ENCODE data around the gene MTFR2.

Gene MTFR2

DNA sequence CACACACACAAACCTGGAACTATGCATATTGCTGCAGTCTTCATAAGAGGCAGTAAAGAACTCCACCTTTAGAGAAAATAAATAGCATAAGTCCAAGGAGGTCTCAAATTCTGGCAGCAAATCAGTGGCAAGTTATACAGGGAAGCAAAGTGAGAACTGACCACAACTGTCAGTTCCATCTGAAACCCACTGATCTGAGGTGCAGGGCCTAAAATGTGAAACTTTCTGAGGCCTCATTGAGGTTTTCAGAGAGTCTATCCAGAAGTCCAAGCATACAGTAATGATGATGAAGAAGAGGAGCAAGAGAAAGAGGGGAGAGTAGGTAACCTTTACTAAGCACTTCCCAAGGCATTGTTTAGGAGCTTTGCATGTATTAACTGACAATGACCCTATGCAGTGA, 36.3 kb downstream of the MTFR2 start:
- H3K27ac ChIP-seq (ENCODE audit: extremely low read depth, low read depth, low read length): no peak overlapping the region
- H3K4me1 ChIP-seq (ENCODE audit: control insufficient read depth, insufficient read depth, low read length): no peaks in the 10 kb centered on the region
- no peaks in the 10 kb centered on the region for H3K36me3 ChIP-seq (ENCODE audit: control insufficient read depth in 2 of 2, insufficient read depth in 1 of 2, low read length in 2 of 2)
- TF ChIP-seq, protein P1, sequence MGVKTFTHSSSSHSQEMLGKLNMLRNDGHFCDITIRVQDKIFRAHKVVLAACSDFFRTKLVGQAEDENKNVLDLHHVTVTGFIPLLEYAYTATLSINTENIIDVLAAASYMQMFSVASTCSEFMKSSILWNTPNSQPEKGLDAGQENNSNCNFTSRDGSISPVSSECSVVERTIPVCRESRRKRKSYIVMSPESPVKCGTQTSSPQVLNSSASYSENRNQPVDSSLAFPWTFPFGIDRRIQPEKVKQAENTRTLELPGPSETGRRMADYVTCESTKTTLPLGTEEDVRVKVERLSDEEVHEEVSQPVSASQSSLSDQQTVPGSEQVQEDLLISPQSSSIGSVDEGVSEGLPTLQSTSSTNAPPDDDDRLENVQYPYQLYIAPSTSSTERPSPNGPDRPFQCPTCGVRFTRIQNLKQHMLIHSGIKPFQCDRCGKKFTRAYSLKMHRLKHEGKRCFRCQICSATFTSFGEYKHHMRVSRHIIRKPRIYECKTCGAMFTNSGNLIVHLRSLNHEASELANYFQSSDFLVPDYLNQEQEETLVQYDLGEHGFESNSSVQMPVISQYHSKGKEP (tag by site-specific recombination; IDR thresholded peaks at IDR 0.05): no peak
- TF ChIP-seq, protein P2, sequence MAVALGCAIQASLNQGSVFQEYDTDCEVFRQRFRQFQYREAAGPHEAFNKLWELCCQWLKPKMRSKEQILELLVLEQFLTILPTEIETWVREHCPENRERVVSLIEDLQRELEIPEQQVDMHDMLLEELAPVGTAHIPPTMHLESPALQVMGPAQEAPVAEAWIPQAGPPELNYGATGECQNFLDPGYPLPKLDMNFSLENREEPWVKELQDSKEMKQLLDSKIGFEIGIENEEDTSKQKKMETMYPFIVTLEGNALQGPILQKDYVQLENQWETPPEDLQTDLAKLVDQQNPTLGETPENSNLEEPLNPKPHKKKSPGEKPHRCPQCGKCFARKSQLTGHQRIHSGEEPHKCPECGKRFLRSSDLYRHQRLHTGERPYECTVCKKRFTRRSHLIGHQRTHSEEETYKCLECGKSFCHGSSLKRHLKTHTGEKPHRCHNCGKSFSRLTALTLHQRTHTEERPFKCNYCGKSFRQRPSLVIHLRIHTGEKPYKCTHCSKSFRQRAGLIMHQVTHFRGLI (tag by site-specific recombination; IDR thresholded peaks at IDR 0.05): no peak
- TF ChIP-seq GLI2 (tag by site-specific recombination; IDR thresholded peaks at IDR 0.05; ENCODE audit: borderline replicate concordance, low read depth) (no peak), TCF7L2 (IDR thresholded peaks at IDR 0.05; ENCODE audit: borderline replicate concordance, low read depth, low read length) (no peak), SALL2 (tag by site-specific recombination; IDR thresholded peaks at IDR 0.05; ENCODE audit: borderline replicate concordance) (no peak), ZNF670 (tag by site-specific recombination; IDR thresholded peaks at IDR 0.05; ENCODE audit: low read depth) (no peak), ZNF174 (tag by site-specific recombination; IDR thresholded peaks at IDR 0.05) (no peak), KLF17 (tag by site-specific recombination; IDR thresholded peaks at IDR 0.05) (no peak), ZBTB49 (tag by site-specific recombination; IDR thresholded peaks at IDR 0.05; ENCODE audit: low read depth) (no peak), ATF2 (tag by site-specific recombination; IDR thresholded peaks at IDR 0.05; ENCODE audit: low read depth) (no peak), ZNF660 (tag by site-specific recombination; IDR thresholded peaks at IDR 0.05) (no peak), PRDM1 (tag by site-specific recombination; IDR thresholded peaks at IDR 0.05) (no peak), ZNF423 (tag by site-specific recombination; IDR thresholded peaks at IDR 0.05) (no peak), ZIC2 (tag by site-specific recombination; IDR thresholded peaks at IDR 0.05) (no peak), ZNF140 (tag by site-specific recombination; IDR thresholded peaks at IDR 0.05) (no peak)
- POLR2A ChIA-PET: no interaction called here
- H3K4me3 ChIP-seq (ENCODE audit: low read depth, low read length): no peak overlapping the region
- CTCF ChIA-PET: interaction anchor here (0.5 to 4.8 kb wide), 2 partner anchors 9 to 12 kb away, joined by 4 to 26 read pairs; no protein-coding TSS in a partner anchor
- no peaks in the 10 kb centered on the region for H3K9me3 ChIP-seq (ENCODE audit: control insufficient read depth, insufficient read depth, low read depth, low read length)

DNA sequence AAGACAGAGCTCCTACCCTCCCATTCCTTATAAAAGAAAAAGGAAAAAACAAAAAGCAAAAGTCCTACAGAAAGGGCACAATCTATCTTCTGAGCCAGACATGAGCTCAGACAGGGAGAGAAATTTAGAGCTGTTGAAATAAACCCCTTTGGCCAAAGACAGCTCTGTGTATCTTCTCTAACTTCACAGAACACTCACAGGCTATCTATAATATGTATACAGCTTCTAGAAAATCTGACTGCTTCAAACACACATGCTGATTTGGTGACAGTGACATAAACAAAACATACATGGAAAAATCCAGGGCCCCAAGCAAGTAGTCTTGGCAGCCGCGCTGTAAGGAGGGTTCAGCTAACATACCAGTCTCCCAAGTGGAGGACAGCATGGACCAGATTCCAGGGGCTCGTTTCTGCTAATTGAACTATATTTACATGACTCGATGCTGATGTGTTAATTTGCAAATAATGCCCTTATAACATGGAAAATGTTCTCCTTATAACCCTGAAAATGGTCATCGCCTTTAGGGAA, 37.0 kb downstream of the MTFR2 start:
- Histone ChIP-seq H3K36me3 (ENCODE audit: control insufficient read depth in 2 of 2, insufficient read depth in 1 of 2, low read length in 2 of 2) (no peaks in the 10 kb centered on the region), H3K4me3 (ENCODE audit: low read depth, low read length) (no peak overlapping the region)

More for the DNA sequence above, 37.0 kb downstream of the MTFR2 start:
- Histone ChIP-seq H3K4me1 (ENCODE audit: control insufficient read depth, insufficient read depth, low read length) (no peaks in the 10 kb centered on the region), H3K9me3 (ENCODE audit: control insufficient read depth, insufficient read depth, low read depth, low read length) (no peaks in the 10 kb centered on the region), H3K27ac (ENCODE audit: extremely low read depth, low read depth, low read length) (no peak overlapping the region)
- ChIA-PET CTCF (interaction anchor here (0.6 to 4.8 kb wide), 4 partner anchors 13 to 762 kb away, joined by 3 to 26 read pairs (median 4); no protein-coding TSS in a partner anchor), POLR2A (no interaction called here)
- TF ChIP-seq PRDM6 (tag by site-specific recombination; IDR thresholded peaks at IDR 0.05) (no peak), ZNF600 (tag by site-specific recombination; IDR thresholded peaks at IDR 0.05) (no peak), ZNF292 (tag by site-specific recombination; IDR thresholded peaks at IDR 0.05; ENCODE audit: borderline replicate concordance, low read depth) (no peak), ZNF560 (tag by site-specific recombination; IDR thresholded peaks at IDR 0.05; ENCODE audit: borderline replicate concordance) (no peak), ZFP69B (tag by site-specific recombination; IDR thresholded peaks at IDR 0.05) (no peak), ZNF521 (tag by site-specific recombination; IDR thresholded peaks at IDR 0.05) (no peak), ZNF157 (tag by site-specific recombination; IDR thresholded peaks at IDR 0.05) (no peak), RBAK (tag by site-specific recombination; IDR thresholded peaks at IDR 0.05) (no peak), ZNF132 (tag by site-specific recombination; IDR thresholded peaks at IDR 0.05; ENCODE audit: borderline replicate concordance) (no peak), ZSCAN16 (tag by site-specific recombination; IDR thresholded peaks at IDR 0.05) (no peak), ZNF561 (tag by site-specific recombination; IDR thresholded peaks at IDR 0.05; ENCODE audit: borderline replicate concordance) (no peak)
